H1 (cell line): ENCODE data around the gene NDUFB8. TPM values are rescaled to one million over a fixed set of nuclear protein-coding genes. Genes with fewer than 3 reads are reported as not detected.

Source experiments
- CHD7 ChIP-seq: fragments of 300-600 bp; sonication (generic); IDR thresholded peaks from 2 replicates; pipeline ENCODE4 v1.7.1; 2012; ENCODE audit warnings: low read length, moderate library complexity, mild to moderate bottlenecking, inconsistent platforms; ENCODE audit not compliant: insufficient replicate concordance
- EZH2 ChIP-seq: fragments of 200-600 bp; sonication (generic); IDR thresholded peaks from 2 replicates; pipeline ENCODE4 v1.7.1; 2012; ENCODE audit warnings: low read depth, mild to moderate bottlenecking, moderate library complexity, low read length, inconsistent platforms; ENCODE audit not compliant: severe bottlenecking
- FOSL1 ChIP-seq: IDR thresholded peaks from 2 replicates; pipeline ENCODE4 v1.6.1; 2011; ENCODE audit warnings: mild to moderate bottlenecking, low read depth, low read length, moderate library complexity; ENCODE audit not compliant: insufficient read depth
- SP1 ChIP-seq: IDR thresholded peaks from 2 replicates; pipeline ENCODE4 v1.6.1; 2011; ENCODE audit warnings: low read depth, low read length
- polyA plus RNA-seq, 7 experiments: library from polyadenylated mRNA; depleted of rRNA in 3 of 7; stranded (reverse) in 5 of 7; unstranded in 2 of 7; fragments of >200 nt in 5 of 7; fragments of 200-250 nt in 2 of 7; gene quantifications; 1 replicate in 5 of 7; 2 replicates in 1 of 7; 4 replicates in 1 of 7; pipeline versions ENCODE4 v1.2.1 to v1.2.3, GENCODE V29; 2011 to 2013; ENCODE audit warnings: missing spikeins in 2 of 7, mixed read lengths in 2 of 7
- total RNA-seq: library from RNA; stranded (reverse); fragmentation: NEBNext Ultra II Directional; extraction: Animal tissue kit (Norgen Biotek cat#: 25700); gene quantifications from 2 replicates; pipeline ENCODE4 v1.2.1, GENCODE V29; 2021

NDUFB8 gene
- total and polyA plus RNA-seq, 2 of the 8 experiments (the other 6 are each of a cell fraction or from before 2014, with no cell fraction given): 175 to 455 TPM

- no peak for TF ChIP-seq CHD7
- TF ChIP-seq EZH2: no peak
- no peak for TF ChIP-seq FOSL1
- no peak for TF ChIP-seq SP1
Measured at GRCh38 chr10:100498059-100498458, 31.6 kb downstream of the NDUFB8 start (continued).
